Upper lobe of left lung (tissue), 6 donors: ENCODE measurements around the gene RCL1. TPM values are rescaled to one million over a fixed set of nuclear protein-coding genes. Genes with fewer than 3 reads are reported as not detected.
A peak's percentile ranks its signal among the peaks of the same experiment; 100 is the strongest.

ENCODE experiments used
- ATAC-seq, 2 donors: fragments of 200-7000 bp; cut with Tn5 transposase; one replicate each; pipeline ENCODE4 v1.9.1; 2022; ENCODE audit warnings: mild to moderate bottlenecking in 2 of 2, moderate library complexity in 2 of 2; ENCODE audit not compliant: low FRiP score in 2 of 2
- DNase-seq, 2 donors: peaks; one replicate each; pipeline ENCODE4 v3.0.0-alpha.2; 2019 to 2020
- H3K27ac ChIP-seq, 4 donors: fragments of 200-600 bp; sonication (generic); one replicate each; pipeline ENCODE4 v1.5.1; 2016 to 2019
- H3K27me3 ChIP-seq, 4 donors: fragments of 200-600 bp; sonication (generic); one replicate each; pipeline ENCODE4 v1.5.1; 2017 to 2019
- H3K36me3 ChIP-seq, 4 donors: fragments of 200-600 bp; sonication (generic); one replicate each; pipeline ENCODE4 v1.5.1; 2016 to 2019
- H3K4me1 ChIP-seq, 4 donors: fragments of 200-600 bp; sonication (generic); one replicate each; pipeline ENCODE4 v1.5.1; 2018 to 2019
- H3K4me3 ChIP-seq, 4 donors: fragments of 200-600 bp; sonication (generic); one replicate each; pipeline ENCODE4 v1.5.1; 2017 to 2019; ENCODE audit warnings: mild to moderate bottlenecking in 2 of 4, moderate library complexity in 1 of 4
- H3K9me3 ChIP-seq, 4 donors: fragments of 200-600 bp; sonication (generic); one replicate each; pipeline ENCODE4 v1.5.1; 2018 to 2019
- CTCF ChIP-seq, 6 experiments: fragments of 450-650 bp in 4 of 6; fragments of 200-600 bp in 2 of 6; sonication (generic) in 2 of 6; IDR thresholded peaks; one replicate each; pipeline ENCODE4 v1.5.1; 2016 to 2019; ENCODE audit warnings: antibody characterized with exemption in 6 of 6
- EP300 ChIP-seq, 4 donors: sonication (generic); formaldehyde crosslinking; IDR thresholded peaks; one replicate each; pipeline ENCODE4 v1.5.1; 2017; ENCODE audit warnings: antibody characterized with exemption in 4 of 4, control low read depth in 2 of 4
- POLR2A ChIP-seq, 4 donors: fragments of 450-650 bp; IDR thresholded peaks; one replicate each; pipeline ENCODE4 v1.5.1; 2016 to 2017; ENCODE audit warnings: antibody characterized with exemption in 4 of 4, mild to moderate bottlenecking in 2 of 4
- POLR2AphosphoS5 ChIP-seq, 2 donors: sonication (generic); formaldehyde crosslinking; IDR thresholded peaks; one replicate each; pipeline ENCODE4 v1.5.1; 2017; ENCODE audit warnings: antibody characterized with exemption in 2 of 2
- WGBS, 2 donors: methylation state at CpG; one replicate each; pipeline ENCODE4 v1.1.5; 2017 to 2018; 5-methylcytosine and 5-hydroxymethylcytosine counted together
- total RNA-seq, 6 donors: library from RNA; depleted of rRNA in 4 of 6; stranded (reverse); fragments of >200 nt in 4 of 6; gene quantifications; one replicate each; pipeline versions ENCODE4 v1.1.0 to v1.2.1, GENCODE V29; 2016 to 2021
- donor health status: DM: no; HTN: no; CAD: no; lungs with moderate emphysema.
- donor health status: DM: no; HTN: yes; CAD: no; lungs with severe emphysema.

RCL1 gene
- total RNA-seq, 6 donors from 2014 or later: 20.8 to 63.9 (median 30.1) TPM

- 49 to 56% methylated on average over 3 of the region's 3 CpGs for WGBS, 2 donors
- no peak for TF ChIP-seq POLR2AphosphoS5 (IDR thresholded peaks at IDR 0.05)
- no peak for TF ChIP-seq EP300 (IDR thresholded peaks at IDR 0.05)
- no peak for TF ChIP-seq CTCF (IDR thresholded peaks at IDR 0.05)
- TF ChIP-seq POLR2A (IDR thresholded peaks at IDR 0.05): no peak
- Histone ChIP-seq H3K9me3 (no peaks in the 10 kb centered on the region), H3K4me3 (no peak overlapping the region), H3K36me3 (no peaks in the 10 kb centered on the region), H3K27me3 (no peaks in the 10 kb centered on the region), H3K27ac (peak overlapping the region in 2 of 4 donors; percentile 78), H3K4me1 (peaks cover 37 to 58% (median 38%) of the 10 kb centered on the region in 4 donors)
- no peak for DNase-seq
- ATAC-seq: no peak
These were observed 6.3 kb downstream of the RCL1 start for GRCh38 chr9:4799033-4799430.

GRCh38 chr9:4799775-4800174 lies 7.0 kb downstream of the RCL1 start:
- Histone ChIP-seq H3K36me3 (peaks cover 0 to 5% (median 1%) of the 10 kb centered on the region in 4 donors), H3K9me3 (no peaks in the 10 kb centered on the region), H3K4me1 (peaks cover 30 to 55% (median 32%) of the 10 kb centered on the region in 4 donors), H3K27me3 (no peaks in the 10 kb centered on the region), H3K4me3 (no peak overlapping the region), H3K27ac (peak overlapping the region in 1 of 4 donors; percentile 78)
- ATAC-seq (no peak), DNase-seq (no peak)
- 76 to 81% methylated on average over 3 of the region's 3 CpGs for WGBS, 2 donors
- no peak for TF ChIP-seq POLR2A (IDR thresholded peaks at IDR 0.05)
- TF ChIP-seq POLR2AphosphoS5 (IDR thresholded peaks at IDR 0.05): no peak
- TF ChIP-seq CTCF (IDR thresholded peaks at IDR 0.05): no peak
- TF ChIP-seq EP300 (IDR thresholded peaks at IDR 0.05): no peak

- 96% methylated on average over 6 of the region's 6 CpGs for WGBS, 2 donors
- H3K27me3 ChIP-seq: no peaks in the 10 kb centered on the region
- H3K4me3 ChIP-seq: no peak overlapping the region
- H3K27ac ChIP-seq: peak overlapping the region in 1 of 4 donors; percentile 78
- no peak for DNase-seq
- peaks cover 25 to 47% (median 27%) of the 10 kb centered on the region in 4 donors for H3K4me1 ChIP-seq
- no peak for TF ChIP-seq EP300 (IDR thresholded peaks at IDR 0.05)
- TF ChIP-seq POLR2AphosphoS5 (IDR thresholded peaks at IDR 0.05): no peak
- TF ChIP-seq CTCF (IDR thresholded peaks at IDR 0.05): no peak
- TF ChIP-seq POLR2A (IDR thresholded peaks at IDR 0.05): no peak
- no peak for ATAC-seq
- H3K9me3 ChIP-seq: peaks cover 0 to 2% (median under 1%) of the 10 kb centered on the region in 4 donors
- peaks cover 0 to 7% (median 2%) of the 10 kb centered on the region in 4 donors for H3K36me3 ChIP-seq
These were observed 8.4 kb downstream of the RCL1 start for GRCh38 chr9:4801156-4801555.

- DNase-seq: peak in 1 of 2 donors; percentile 65
- Histone ChIP-seq H3K4me3 (no peak overlapping the region), H3K27ac (no peak overlapping the region), H3K4me1 (peaks cover 4 to 21% (median 9%) of the 10 kb centered on the region in 4 donors), H3K27me3 (no peaks in the 10 kb centered on the region), H3K9me3 (peaks cover 0 to 12% (median 3%) of the 10 kb centered on the region in 4 donors), H3K36me3 (peaks cover 0 to 7% (median 2%) of the 10 kb centered on the region in 4 donors)
- WGBS, 2 donors: 92 to 94% methylated on average over 14 to 27 of the region's 27 CpGs
- TF ChIP-seq CTCF (IDR thresholded peaks at IDR 0.05) (no peak), EP300 (IDR thresholded peaks at IDR 0.05) (no peak), POLR2AphosphoS5 (IDR thresholded peaks at IDR 0.05) (no peak), POLR2A (IDR thresholded peaks at IDR 0.05) (no peak)
- ATAC-seq: peak in 1 of 2 donors; percentile 30
These were observed 11.2 kb downstream of the RCL1 start for GRCh38 chr9:4803670-4804530.
